Keratinocyte (primary cell): ENCODE data around the gene RNF144A. TPM values are rescaled to one million over a fixed set of nuclear protein-coding genes. Genes with fewer than 3 reads are reported as not detected.

ENCODE experiments used
- DNase-seq: peaks from one replicate; pipeline ENCODE4 v3.0.0-alpha.2; 2011; ENCODE audit warnings: low read depth, missing footprints, low spot score
- FAIRE-seq: peaks from 2 replicates; lab custom pipeline; 2011; peaks lifted over from hg19 to GRCh38; lab: Jason Lieb, UNC
- H2AFZ ChIP-seq: 2 replicates; pipeline ENCODE4 v1.6.0; 2012; ENCODE audit warnings: low read length, control low read depth, inconsistent platforms; ENCODE audit not compliant: control insufficient read depth
- H3K27ac ChIP-seq: 2 replicates; pipeline ENCODE4 v1.5.1; 2011; ENCODE audit warnings: low read length; ENCODE audit not compliant: control insufficient read depth, insufficient read depth
- H3K27me3 ChIP-seq: 3 replicates; pipeline ENCODE4 v1.6.0; 2011; ENCODE audit warnings: low read length; ENCODE audit not compliant: control insufficient read depth, insufficient read depth; ENCODE audit errors: extremely low read depth
- H3K36me3 ChIP-seq, 2 experiments: 2 replicates in 1 of 2; 3 replicates in 1 of 2; pipeline ENCODE4 v1.5.1; 2011; ENCODE audit warnings: low read length in 2 of 2, mild to moderate bottlenecking in 1 of 2; ENCODE audit not compliant: control insufficient read depth in 2 of 2, insufficient read depth in 2 of 2; ENCODE audit errors: extremely low read depth in 1 of 2
- H3K4me1 ChIP-seq: 3 replicates; pipeline ENCODE4 v1.5.1; 2011; ENCODE audit warnings: low read length; ENCODE audit not compliant: control insufficient read depth, insufficient read depth; ENCODE audit errors: extremely low read depth
- H3K4me2 ChIP-seq: 3 replicates; pipeline ENCODE4 v1.6.0; 2011; ENCODE audit warnings: low read depth, low read length; ENCODE audit not compliant: control insufficient read depth, insufficient read depth; ENCODE audit errors: extremely low read depth
- H3K4me3 ChIP-seq, 3 experiments: fragments of 200-600 bp in 1 of 3; sonication (generic) in 1 of 3; 2 replicates in 2 of 3; 3 replicates in 1 of 3; pipeline ENCODE4 v1.5.1; 2011 to 2016; ENCODE audit warnings: low read length in 3 of 3, mild to moderate bottlenecking in 3 of 3, control low read depth in 2 of 3, inconsistent platforms in 1 of 3, low read depth in 1 of 3, mixed read lengths in 1 of 3, mixed run types in 1 of 3, moderate library complexity in 1 of 3; ENCODE audit not compliant: control insufficient read depth in 2 of 3, insufficient read depth in 2 of 3; ENCODE audit errors: extremely low read depth in 1 of 3
- H3K79me2 ChIP-seq: 2 replicates; pipeline ENCODE4 v1.6.0; 2012; ENCODE audit warnings: low read length; ENCODE audit not compliant: control insufficient read depth, insufficient read depth
- H3K9ac ChIP-seq: 3 replicates; pipeline ENCODE4 v1.6.0; 2011; ENCODE audit warnings: low read length; ENCODE audit not compliant: control insufficient read depth, insufficient read depth; ENCODE audit errors: extremely low read depth
- H3K9me1 ChIP-seq: 3 replicates; pipeline ENCODE4 v1.6.0; 2011; ENCODE audit warnings: low read length; ENCODE audit not compliant: control insufficient read depth, insufficient read depth; ENCODE audit errors: extremely low read depth
- H3K9me3 ChIP-seq: 2 replicates; pipeline ENCODE4 v1.5.1; 2012; ENCODE audit warnings: low read depth, low read length; ENCODE audit not compliant: control insufficient read depth
- H4K20me1 ChIP-seq: 3 replicates; pipeline ENCODE4 v1.6.0; 2011; ENCODE audit warnings: low read length; ENCODE audit not compliant: control insufficient read depth, insufficient read depth; ENCODE audit errors: extremely low read depth
- EZH2 ChIP-seq: IDR thresholded peaks from one replicate; pipeline ENCODE4 v1.6.1; 2012; ENCODE audit warnings: inconsistent platforms, mild to moderate bottlenecking, low read length, moderate library complexity
- dilution Hi-C: fragments of 300-500 bp; cut with MboI; formaldehyde crosslinking; loops from one replicate; pipeline ENCODE4 v1.7.0; 2020; ENCODE audit warnings: low sequenced_read_pairs; ENCODE audit not compliant: extremely low pct_ligation_motif_present
- polyA plus RNA-seq, 5 experiments: library from polyadenylated mRNA; depleted of rRNA in 3 of 5; stranded (reverse) in 3 of 5; stranded (forward) in 1 of 5; unstranded in 1 of 5; fragments of >200 nt; gene quantifications; 1 replicate in 1 of 5; 2 replicates in 3 of 5; 3 replicates in 1 of 5; pipeline versions ENCODE4 v1.2.1 to v1.2.3, GENCODE V29; 2011 to 2012; ENCODE audit warnings: missing spikeins in 2 of 5, low read depth in 1 of 5, low replicate concordance in 1 of 5
- TF ChIP-seq, protein P1 (sequence below), 3 experiments: IDR thresholded peaks in 1 of 3; conservative IDR thresholded peaks in 1 of 3; optimal IDR thresholded peaks in 1 of 3; 2 replicates in 2 of 3; 3 replicates in 1 of 3; pipeline versions ENCODE3 to v1.5.1; 2011; ENCODE audit warnings: low read length in 3 of 3, mild to moderate bottlenecking in 3 of 3, moderate library complexity in 2 of 3, control low read depth in 1 of 3, inconsistent platforms in 1 of 3; ENCODE audit not compliant: insufficient read depth in 2 of 3; ENCODE audit errors: extremely low read depth in 1 of 3

The RNF144A gene
- polyA plus RNA-seq, 1 donor (not counting 4 experiments of a cell fraction or from before 2014, with no cell fraction given), result 1.4 TPM

DNA sequence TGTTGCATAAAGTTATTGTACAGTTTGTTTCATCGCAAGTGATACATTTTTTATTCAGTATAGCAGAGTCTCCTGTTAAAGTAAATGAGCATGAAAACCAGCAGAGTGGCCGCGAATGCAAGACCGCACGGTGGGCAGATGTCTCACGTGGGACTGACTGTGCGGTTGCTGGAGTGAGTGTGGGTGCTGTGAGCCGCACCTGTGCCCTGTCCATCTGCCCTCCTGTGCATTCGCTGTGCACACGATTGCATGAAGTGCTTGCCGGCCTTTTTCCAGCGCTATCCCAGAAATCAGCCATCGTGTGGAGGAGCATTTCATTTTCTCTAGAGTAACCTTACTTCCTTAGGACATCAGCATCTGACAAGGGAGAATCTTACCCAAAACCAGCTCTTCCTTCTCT lies 118.7 kb downstream of the RNF144A start:
- Histone ChIP-seq H2AFZ (no peak overlapping the region), H3K27ac (no peak overlapping the region), H3K9me1 (no peaks in the 10 kb centered on the region), H4K20me1 (no peaks in the 10 kb centered on the region), H3K9me3 (no peaks in the 10 kb centered on the region), H3K4me3 (no peak overlapping the region), H3K36me3 (no peaks in the 10 kb centered on the region), H3K9ac (no peak overlapping the region), H3K4me1 (no peaks in the 10 kb centered on the region), H3K79me2 (no peaks in the 10 kb centered on the region), H3K27me3 (peaks cover 4% of the 10 kb centered on the region), H3K4me2 (no peak overlapping the region)
- FAIRE-seq (no peak), DNase-seq (no peak)
- dilution Hi-C loops, result no loop called here
- TF ChIP-seq EZH2, result no peak
- TF ChIP-seq, protein P1, sequence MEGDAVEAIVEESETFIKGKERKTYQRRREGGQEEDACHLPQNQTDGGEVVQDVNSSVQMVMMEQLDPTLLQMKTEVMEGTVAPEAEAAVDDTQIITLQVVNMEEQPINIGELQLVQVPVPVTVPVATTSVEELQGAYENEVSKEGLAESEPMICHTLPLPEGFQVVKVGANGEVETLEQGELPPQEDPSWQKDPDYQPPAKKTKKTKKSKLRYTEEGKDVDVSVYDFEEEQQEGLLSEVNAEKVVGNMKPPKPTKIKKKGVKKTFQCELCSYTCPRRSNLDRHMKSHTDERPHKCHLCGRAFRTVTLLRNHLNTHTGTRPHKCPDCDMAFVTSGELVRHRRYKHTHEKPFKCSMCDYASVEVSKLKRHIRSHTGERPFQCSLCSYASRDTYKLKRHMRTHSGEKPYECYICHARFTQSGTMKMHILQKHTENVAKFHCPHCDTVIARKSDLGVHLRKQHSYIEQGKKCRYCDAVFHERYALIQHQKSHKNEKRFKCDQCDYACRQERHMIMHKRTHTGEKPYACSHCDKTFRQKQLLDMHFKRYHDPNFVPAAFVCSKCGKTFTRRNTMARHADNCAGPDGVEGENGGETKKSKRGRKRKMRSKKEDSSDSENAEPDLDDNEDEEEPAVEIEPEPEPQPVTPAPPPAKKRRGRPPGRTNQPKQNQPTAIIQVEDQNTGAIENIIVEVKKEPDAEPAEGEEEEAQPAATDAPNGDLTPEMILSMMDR (optimal IDR thresholded peaks at IDR 0.05 in 1 of 3, IDR thresholded peaks at IDR 0.05 in 1 of 3, conservative IDR thresholded peaks at IDR 0.05 in 1 of 3; ENCODE audit: extremely low read depth in 1 of 3, insufficient read depth in 2 of 3, low read length in 3 of 3), result no peak

DNA sequence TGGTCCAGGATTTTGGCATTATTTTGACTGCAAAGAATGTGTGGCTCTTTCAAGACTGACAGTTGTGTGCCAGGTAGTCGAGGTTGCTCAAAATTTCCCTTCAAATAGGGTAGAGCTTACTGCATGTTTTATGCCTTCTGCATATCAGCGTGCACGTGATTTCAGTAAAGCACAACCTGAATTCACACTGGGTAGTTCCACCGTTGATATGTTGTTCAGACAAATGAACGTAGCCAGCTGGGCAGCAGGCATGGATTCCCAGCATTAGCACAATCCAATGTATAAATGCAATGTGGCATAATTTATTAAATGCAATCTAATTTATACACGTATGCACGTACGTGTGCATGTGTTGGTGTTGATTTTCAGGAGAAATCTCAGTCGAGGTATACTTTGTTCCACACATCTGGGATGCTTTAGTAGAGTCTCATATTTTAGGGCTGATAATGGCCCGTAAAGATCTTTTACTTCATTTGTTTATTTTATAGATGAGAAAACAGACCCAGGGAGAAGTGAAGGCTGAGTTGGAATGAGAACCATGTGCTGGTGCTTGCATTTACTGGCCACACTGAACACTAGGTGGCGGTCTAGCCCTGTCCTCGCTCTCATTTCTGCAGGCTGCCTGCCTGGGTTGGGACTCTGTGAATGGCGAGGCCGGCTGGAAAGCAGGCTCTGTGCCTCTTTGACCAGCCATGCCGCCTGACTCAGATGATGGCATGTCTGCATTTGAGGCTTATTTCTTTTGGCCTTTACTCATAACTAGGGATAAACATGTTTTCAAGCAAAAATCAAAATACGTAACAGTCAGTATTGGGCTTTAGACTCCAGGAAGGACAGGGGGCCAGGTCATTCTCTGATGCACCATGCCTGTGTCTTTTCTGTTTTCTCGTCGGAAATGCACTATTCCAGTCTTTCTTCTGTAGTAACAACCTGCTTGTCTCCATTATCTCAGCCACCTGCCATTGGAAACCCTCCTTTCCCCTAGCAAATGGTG lies 120.4 kb downstream of the RNF144A start:
- Histone ChIP-seq H3K27ac (no peak overlapping the region), H4K20me1 (no peaks in the 10 kb centered on the region), H3K79me2 (no peaks in the 10 kb centered on the region), H3K9me1 (no peaks in the 10 kb centered on the region), H3K36me3 (no peaks in the 10 kb centered on the region), H3K4me2 (no peak overlapping the region), H3K4me1 (no peaks in the 10 kb centered on the region), H3K4me3 (no peak overlapping the region), H2AFZ (no peak overlapping the region), H3K9me3 (no peaks in the 10 kb centered on the region), H3K27me3 (peaks cover 4% of the 10 kb centered on the region), H3K9ac (no peak overlapping the region)
- dilution Hi-C loops, result no loop called here
- no peak for DNase-seq
- no peak for TF ChIP-seq EZH2
- TF ChIP-seq, protein P1 (optimal IDR thresholded peaks at IDR 0.05 in 1 of 3, IDR thresholded peaks at IDR 0.05 in 1 of 3, conservative IDR thresholded peaks at IDR 0.05 in 1 of 3; ENCODE audit: extremely low read depth in 1 of 3, insufficient read depth in 2 of 3, low read length in 3 of 3), result peak; percentile 58 to 83 (median 82)
- FAIRE-seq, result no peak
